GM12878 (cell line): ENCODE results near the gene AASDH. TPM values are rescaled to one million over a fixed set of nuclear protein-coding genes. Genes with fewer than 3 reads are reported as not detected.

ENCODE experiments used
- ATAC-seq: fragments of 200-7000 bp; cut with Tn5 transposase; 3 replicates; pipeline ENCODE4 v1.9.1; 2020; ENCODE audit warnings: mild to moderate bottlenecking, moderate library complexity
- BruUV-seq: library from RNA; stranded (reverse); fragments of 400-500 nt; replicated peaks from 2 replicates; lab custom pipeline; 2021; lab: Mats Ljungman, UMichigan
- CTCF ChIA-PET: fragments of 300-600 bp; sonication (Branson Sonifier 250); formaldehyde crosslinking; extraction: SDS; loops from one replicate; lab custom pipeline; 2021; ENCODE audit warnings: inconsistent platforms; lab: Yijun Ruan, JAX
- POLR2A ChIA-PET: fragments of 350-600 bp; formaldehyde crosslinking; extraction: SDS; loops from one replicate; lab custom pipeline; 2021; ENCODE audit warnings: inconsistent platforms; lab: Charles Lee
- RAD21 ChIA-PET: fragments of 300-600 bp; sonication (Branson Sonifier 250); formaldehyde crosslinking; loops from one replicate; lab custom pipeline; 2023; ENCODE audit warnings: antibody characterized with exemption; ENCODE audit not compliant: unreplicated experiment; lab: Charles Lee
- SMC1A ChIA-PET: fragments of 300-600 bp; sonication (Branson Sonifier 250); formaldehyde crosslinking; loops from one replicate; lab custom pipeline; 2023; ENCODE audit not compliant: unreplicated experiment, uncharacterized antibody; lab: Charles Lee
- DNase-seq: peaks from one replicate; pipeline ENCODE4 v3.0.0-alpha.2; 2011; ENCODE audit warnings: low read depth, low spot score
- FAIRE-seq: peaks from 3 replicates; lab custom pipeline; 2011; peaks lifted over from hg19 to GRCh38; lab: Jason Lieb, UNC
- H2AFZ ChIP-seq: 2 replicates; pipeline ENCODE4 v1.6.0; 2011; ENCODE audit warnings: low read depth, low read length, control low read depth; ENCODE audit not compliant: control insufficient read depth
- H3K27ac ChIP-seq: 2 replicates; pipeline ENCODE4 v1.5.1; 2011; ENCODE audit warnings: control low read depth; ENCODE audit not compliant: control insufficient read depth, insufficient read depth
- H3K27me3 ChIP-seq, 2 experiments: replicated peaks in 1 of 2; 2 replicates each; pipeline versions ENCODE4 v1.6.0 to v1.6.1; 2011; ENCODE audit warnings: low read length in 1 of 2; ENCODE audit not compliant: control insufficient read depth in 2 of 2, insufficient read depth in 2 of 2
- H3K36me3 ChIP-seq, 2 experiments: 2 replicates each; pipeline ENCODE4 v1.5.1; 2011; ENCODE audit warnings: low read length in 1 of 2; ENCODE audit not compliant: control insufficient read depth in 2 of 2, insufficient read depth in 2 of 2
- H3K4me1 ChIP-seq: 2 replicates; pipeline ENCODE4 v1.6.1; 2011; ENCODE audit warnings: mild to moderate bottlenecking, low read length, moderate library complexity, mixed read lengths; ENCODE audit not compliant: control insufficient read depth, insufficient read depth
- H3K4me2 ChIP-seq: 2 replicates; pipeline ENCODE4 v1.6.0; 2011; ENCODE audit warnings: control low read depth; ENCODE audit not compliant: control insufficient read depth, insufficient read depth
- H3K4me3 ChIP-seq: fragments of 200-600 bp; sonication (generic); 2 replicates; pipeline ENCODE4 v1.5.1; 2016
- H3K79me2 ChIP-seq: 2 replicates; pipeline ENCODE4 v1.6.0; 2011; ENCODE audit warnings: low read length; ENCODE audit not compliant: control insufficient read depth, insufficient read depth
- H3K9ac ChIP-seq: 2 replicates; pipeline ENCODE4 v1.8.0; 2011; ENCODE audit warnings: low read length, control low read depth, mixed read lengths; ENCODE audit not compliant: control insufficient read depth, insufficient read depth
- H3K9me3 ChIP-seq: replicated peaks from 3 replicates; pipeline ENCODE4 v1.5.1; 2011; ENCODE audit warnings: mild to moderate bottlenecking, low read length; ENCODE audit not compliant: control insufficient read depth, insufficient read depth
- H4K20me1 ChIP-seq: 2 replicates; pipeline ENCODE4 v1.6.0; 2011; ENCODE audit not compliant: control insufficient read depth, insufficient read depth
- BACH1 ChIP-seq: fragments of 450-650 bp; IDR thresholded peaks from 2 replicates; pipeline ENCODE4 v1.6.1; 2017; ENCODE audit warnings: mild to moderate bottlenecking, borderline replicate concordance
- BRCA1 ChIP-seq: IDR thresholded peaks from 2 replicates; pipeline ENCODE4 v1.6.1; 2011; ENCODE audit warnings: low read depth, low read length, improper control_type of control experiment
- CREB1 ChIP-seq: IDR thresholded peaks from 2 replicates; pipeline ENCODE4 v1.6.1; 2012; ENCODE audit warnings: low read depth, mild to moderate bottlenecking, inconsistent platforms
- MYB ChIP-seq: fragments of 150-350 bp; IDR thresholded peaks from 2 replicates; pipeline ENCODE4 v1.6.1; 2014; ENCODE audit warnings: mild to moderate bottlenecking, low read depth, low read length, borderline replicate concordance
- NR2C2 ChIP-seq: IDR thresholded peaks from 2 replicates; pipeline ENCODE4 v1.6.1; 2011; ENCODE audit warnings: borderline replicate concordance, low read depth; ENCODE audit not compliant: control insufficient read depth, insufficient read length
- POU2F2 ChIP-seq: IDR thresholded peaks from 3 replicates; pipeline ENCODE4 v1.6.1; 2011; ENCODE audit warnings: low read depth, mild to moderate bottlenecking, low read length, borderline replicate concordance
- RFX5 ChIP-seq: IDR thresholded peaks from 2 replicates; pipeline ENCODE4 v1.6.1; 2011; ENCODE audit warnings: low read depth, low read length, improper control_type of control experiment
- RUNX3 ChIP-seq: IDR thresholded peaks from 2 replicates; pipeline ENCODE4 v1.6.1; 2012; ENCODE audit warnings: low read length, inconsistent platforms
- SP1 ChIP-seq: IDR thresholded peaks from one replicate; pipeline ENCODE4 v1.6.1; 2011; ENCODE audit warnings: low read depth, low read length
- WGBS: methylation state at CpG from one replicate; pipeline ENCODE4 v1.1.6; 2016; ENCODE audit warnings: low lambda C conversion rate; ENCODE audit not compliant: insufficient replicate concordance, insufficient coverage; ENCODE audit errors: missing lambda C conversion rate; 5-methylcytosine and 5-hydroxymethylcytosine counted together
- in situ Hi-C: fragments of 300-500 bp; cut with MboI; formaldehyde crosslinking; loops from 9 replicates; pipeline ENCODE4 v1.14.3; 2018; ENCODE audit warnings: mixed read lengths
- intact Hi-C: fragments of 100-400 bp; cut with micrococcal nuclease; formaldehyde crosslinking; loops from one replicate; pipeline ENCODE4 v1.14.2; 2022; ENCODE audit not compliant: unreplicated experiment
- polyA plus RNA-seq, 11 experiments: library from polyadenylated mRNA; depleted of rRNA in 4 of 11; unstranded in 6 of 11; stranded (reverse) in 5 of 11; fragments of >200 nt; fragmentation: Nextera tagmentation in 4 of 11; fragmentation: Illumina TruSeq in 1 of 11; extraction: Ambion mirVana in 4 of 11; extraction: Trizol in 1 of 11; gene quantifications; 1 replicate in 1 of 11; 2 replicates in 10 of 11; pipeline versions ENCODE4 v1.2.1 to v1.2.3, GENCODE V29; 2011 to 2016; ENCODE audit warnings: inconsistent platforms in 2 of 11, missing spikeins in 2 of 11, low read depth in 1 of 11
- total RNA-seq, 4 experiments: library from RNA; depleted of rRNA in 3 of 4; stranded (reverse); fragments of >200 nt in 3 of 4; fragmentation: Illumina TruSeq in 1 of 4; extraction: Trizol in 1 of 4; gene quantifications; 2 replicates each; pipeline versions ENCODE4 v1.2.1 to v1.2.3, GENCODE V29; 2013 to 2021
- TF ChIP-seq, protein P1 (sequence below): IDR thresholded peaks from 2 replicates; pipeline ENCODE4 v1.6.1; 2012; ENCODE audit warnings: low read depth, low read length, improper control_type of control experiment
- TF ChIP-seq, protein P2 (sequence below): IDR thresholded peaks from 2 replicates; pipeline ENCODE4 v1.6.1; 2011; ENCODE audit warnings: borderline replicate concordance, low read depth, mild to moderate bottlenecking, moderate library complexity, mixed read lengths, low read length; ENCODE audit not compliant: insufficient read depth; ENCODE audit errors: extremely low read length
- TF ChIP-seq, protein P3 (sequence below): fragments of 450-650 bp; formaldehyde crosslinking; IDR thresholded peaks from 2 replicates; pipeline ENCODE4 v1.5.0; 2022; ENCODE audit warnings: mild to moderate bottlenecking, missing genetic modification characterization

The AASDH gene
- total and polyA plus RNA-seq, 10 of the 15 experiments (the other 5 are each of a cell fraction or from before 2014, with no cell fraction given), result 7.3 to 19.1 (median 11.3) TPM

DNA sequence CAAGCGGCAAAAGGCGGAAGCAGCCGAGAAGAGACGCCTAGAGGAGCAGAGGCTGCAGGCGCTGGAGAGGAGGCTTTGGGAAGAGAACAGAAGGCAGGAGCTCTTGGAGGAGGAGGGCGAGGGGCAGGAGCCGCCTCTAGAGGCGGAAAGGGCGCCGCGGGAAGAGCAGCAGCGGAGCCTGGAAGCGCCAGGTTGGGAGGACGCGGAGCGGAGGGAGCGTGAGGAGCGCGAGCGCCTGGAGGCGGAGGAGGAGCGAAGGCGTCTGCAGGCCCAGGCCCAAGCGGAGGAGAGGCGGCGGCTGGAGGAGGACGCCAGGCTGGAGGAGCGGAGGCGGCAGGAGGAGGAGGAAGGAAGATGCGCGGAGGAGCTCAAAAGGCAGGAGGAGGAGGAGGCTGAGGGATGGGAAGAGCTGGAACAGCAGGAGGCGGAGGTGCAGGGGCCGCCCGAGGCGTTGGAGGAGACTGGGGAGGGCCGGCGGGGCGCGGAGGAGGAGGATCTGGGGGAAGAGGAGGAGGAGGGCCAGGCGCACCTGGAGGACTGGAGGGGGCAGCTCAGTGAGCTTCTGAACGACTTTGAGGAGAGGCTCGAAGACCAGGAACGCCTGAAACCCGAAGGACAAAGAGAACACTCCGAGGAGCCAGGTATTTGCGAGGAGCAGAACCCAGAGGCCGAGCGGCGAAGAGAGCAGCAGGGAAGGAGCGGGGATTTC is 72.9 kb downstream of the AASDH start:
- H3K9me3 ChIP-seq, result no peaks in the 10 kb centered on the region
- H3K36me3 ChIP-seq, result no peaks in the 10 kb centered on the region
- no peaks in the 10 kb centered on the region; a peak in 1 of 4 replicates for H3K27me3 ChIP-seq
- no peaks in the 10 kb centered on the region for H3K79me2 ChIP-seq
- WGBS, result 70% methylated on average over 40 of the region's 50 CpGs
- FAIRE-seq (no peak), DNase-seq (no peak), ATAC-seq (no peak)
- RAD21 ChIA-PET, result no interaction called here
- no peak overlapping the region for H3K9ac ChIP-seq
- H4K20me1 ChIP-seq, result no peaks in the 10 kb centered on the region
- no TSS peak for BruUV-seq
- H3K4me2 ChIP-seq, result no peak overlapping the region
- POLR2A ChIA-PET, result no interaction called here
- no peak overlapping the region for H3K4me3 ChIP-seq
- CTCF ChIA-PET, result no interaction called here
- no peaks in the 10 kb centered on the region for H3K4me1 ChIP-seq
- in situ Hi-C loops, result no loop called here
- no peak overlapping the region for H3K27ac ChIP-seq
- intact Hi-C loops, result no loop called here
- no peak overlapping the region for H2AFZ ChIP-seq
- TF ChIP-seq BRCA1 (no peak), POU2F2 (no peak), RFX5 (no peak)
- TF ChIP-seq, protein P1, sequence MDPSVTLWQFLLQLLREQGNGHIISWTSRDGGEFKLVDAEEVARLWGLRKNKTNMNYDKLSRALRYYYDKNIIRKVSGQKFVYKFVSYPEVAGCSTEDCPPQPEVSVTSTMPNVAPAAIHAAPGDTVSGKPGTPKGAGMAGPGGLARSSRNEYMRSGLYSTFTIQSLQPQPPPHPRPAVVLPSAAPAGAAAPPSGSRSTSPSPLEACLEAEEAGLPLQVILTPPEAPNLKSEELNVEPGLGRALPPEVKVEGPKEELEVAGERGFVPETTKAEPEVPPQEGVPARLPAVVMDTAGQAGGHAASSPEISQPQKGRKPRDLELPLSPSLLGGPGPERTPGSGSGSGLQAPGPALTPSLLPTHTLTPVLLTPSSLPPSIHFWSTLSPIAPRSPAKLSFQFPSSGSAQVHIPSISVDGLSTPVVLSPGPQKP, result no peak
- TF ChIP-seq, all 136 proteins: peak for 0
- SMC1A ChIA-PET, result no interaction called here

DNA sequence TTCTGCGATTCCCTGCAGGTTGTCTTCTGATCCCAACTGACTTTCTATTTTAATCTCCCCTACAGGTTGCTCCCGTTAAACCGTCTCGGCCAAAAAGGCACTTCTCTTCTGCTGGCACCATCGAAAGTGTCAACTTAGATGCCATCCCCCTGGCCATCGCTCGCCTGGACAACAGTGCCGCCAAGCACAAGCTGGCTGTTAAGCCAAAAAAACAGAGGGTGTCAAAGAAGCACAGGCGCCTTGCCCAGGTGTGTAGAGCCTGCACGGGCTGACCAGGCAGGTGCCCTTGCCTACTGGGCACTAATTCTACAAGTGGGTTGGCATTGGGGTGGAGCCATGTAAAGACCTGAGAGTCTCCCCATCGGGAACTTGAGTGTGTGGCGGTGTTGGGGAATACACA is 74.2 kb downstream of the AASDH start:
- no peak for FAIRE-seq
- TF ChIP-seq MYB (no peak), SP1 (no peak), BRCA1 (no peak), BACH1 (no peak), RUNX3 (no peak), NR2C2 (no peak), CREB1 (no peak)
- TF ChIP-seq, protein P2, sequence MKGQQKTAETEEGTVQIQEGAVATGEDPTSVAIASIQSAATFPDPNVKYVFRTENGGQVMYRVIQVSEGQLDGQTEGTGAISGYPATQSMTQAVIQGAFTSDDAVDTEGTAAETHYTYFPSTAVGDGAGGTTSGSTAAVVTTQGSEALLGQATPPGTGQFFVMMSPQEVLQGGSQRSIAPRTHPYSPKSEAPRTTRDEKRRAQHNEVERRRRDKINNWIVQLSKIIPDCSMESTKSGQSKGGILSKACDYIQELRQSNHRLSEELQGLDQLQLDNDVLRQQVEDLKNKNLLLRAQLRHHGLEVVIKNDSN, result no peak
- TF ChIP-seq, protein P3, sequence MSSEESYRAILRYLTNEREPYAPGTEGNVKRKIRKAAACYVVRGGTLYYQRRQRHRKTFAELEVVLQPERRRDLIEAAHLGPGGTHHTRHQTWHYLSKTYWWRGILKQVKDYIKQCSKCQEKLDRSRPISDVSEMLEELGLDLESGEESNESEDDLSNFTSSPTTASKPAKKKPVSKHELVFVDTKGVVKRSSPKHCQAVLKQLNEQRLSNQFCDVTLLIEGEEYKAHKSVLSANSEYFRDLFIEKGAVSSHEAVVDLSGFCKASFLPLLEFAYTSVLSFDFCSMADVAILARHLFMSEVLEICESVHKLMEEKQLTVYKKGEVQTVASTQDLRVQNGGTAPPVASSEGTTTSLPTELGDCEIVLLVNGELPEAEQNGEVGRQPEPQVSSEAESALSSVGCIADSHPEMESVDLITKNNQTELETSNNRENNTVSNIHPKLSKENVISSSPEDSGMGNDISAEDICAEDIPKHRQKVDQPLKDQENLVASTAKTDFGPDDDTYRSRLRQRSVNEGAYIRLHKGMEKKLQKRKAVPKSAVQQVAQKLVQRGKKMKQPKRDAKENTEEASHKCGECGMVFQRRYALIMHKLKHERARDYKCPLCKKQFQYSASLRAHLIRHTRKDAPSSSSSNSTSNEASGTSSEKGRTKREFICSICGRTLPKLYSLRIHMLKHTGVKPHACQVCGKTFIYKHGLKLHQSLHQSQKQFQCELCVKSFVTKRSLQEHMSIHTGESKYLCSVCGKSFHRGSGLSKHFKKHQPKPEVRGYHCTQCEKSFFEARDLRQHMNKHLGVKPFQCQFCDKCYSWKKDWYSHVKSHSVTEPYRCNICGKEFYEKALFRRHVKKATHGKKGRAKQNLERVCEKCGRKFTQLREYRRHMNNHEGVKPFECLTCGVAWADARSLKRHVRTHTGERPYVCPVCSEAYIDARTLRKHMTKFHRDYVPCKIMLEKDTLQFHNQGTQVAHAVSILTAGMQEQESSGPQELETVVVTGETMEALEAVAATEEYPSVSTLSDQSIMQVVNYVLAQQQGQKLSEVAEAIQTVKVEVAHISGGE (CRISPR knock-in tag), result no peak

More for the DNA sequence above, 74.2 kb downstream of the AASDH start:
- H3K4me3 ChIP-seq, result no peak overlapping the region
- H2AFZ ChIP-seq, result no peak overlapping the region
- ChIA-PET SMC1A (no interaction called here), POLR2A (no interaction called here), RAD21 (no interaction called here), CTCF (interaction anchor here (0.8 kb wide), 1 partner anchor 449 kb away, joined by 3 read pairs; no protein-coding TSS in a partner anchor)
- no peaks in the 10 kb centered on the region; a peak in 1 of 4 replicates for H3K27me3 ChIP-seq
- no peaks in the 10 kb centered on the region for H3K9me3 ChIP-seq
- no peaks in the 10 kb centered on the region for H4K20me1 ChIP-seq
- no peaks in the 10 kb centered on the region for H3K4me1 ChIP-seq
- ATAC-seq (no peak), DNase-seq (no peak)
- H3K36me3 ChIP-seq, result no peaks in the 10 kb centered on the region
- in situ Hi-C loops, result no loop called here
- 75% methylated on average over 12 of the region's 12 CpGs for WGBS
- H3K9ac ChIP-seq, result no peak overlapping the region
- BruUV-seq, result no TSS peak
- no peak overlapping the region for H3K27ac ChIP-seq
- no peak overlapping the region for H3K4me2 ChIP-seq
- intact Hi-C loops, result no loop called here
- H3K79me2 ChIP-seq, result no peaks in the 10 kb centered on the region
